GM23338 (cell line): Measurements from ENCODE around the gene OSBPL10.

Experiments
- CREB1 ChIP-seq: fragments of 250-450 bp; sonication (Bioruptor Pico); IDR thresholded peaks from 2 replicates; pipeline ENCODE4 v1.5.0; 2020; ENCODE audit warnings: low read depth, mild to moderate bottlenecking, moderate library complexity
- EZH2 ChIP-seq: fragments of 200-600 bp; sonication (generic); IDR thresholded peaks from one replicate; pipeline ENCODE4 v1.8.0; 2017; ENCODE audit warnings: antibody characterized with exemption, mild to moderate bottlenecking, low read depth; ENCODE audit not compliant: unreplicated experiment
- EZH2phosphoT487 ChIP-seq: fragments of 200-600 bp; sonication (generic); IDR thresholded peaks from one replicate; pipeline ENCODE4 v1.8.1; 2018; ENCODE audit warnings: antibody characterized with exemption; ENCODE audit not compliant: unreplicated experiment
- JUNB ChIP-seq: IDR thresholded peaks from one replicate; pipeline ENCODE4 v1.6.1; 2016; ENCODE audit warnings: antibody characterized with exemption; ENCODE audit not compliant: unreplicated experiment
- NANOG ChIP-seq: IDR thresholded peaks from 2 replicates; pipeline ENCODE4 v1.6.1; 2016; ENCODE audit warnings: antibody characterized with exemption, borderline replicate concordance
- POLR2AphosphoS5 ChIP-seq: IDR thresholded peaks from 2 replicates; pipeline ENCODE4 v1.6.1; 2016; ENCODE audit warnings: antibody characterized with exemption, low read depth
- STAT1 ChIP-seq: IDR thresholded peaks from one replicate; pipeline ENCODE4 v1.6.1; 2016; ENCODE audit warnings: antibody characterized with exemption; ENCODE audit not compliant: unreplicated experiment
- ZNF114 ChIP-seq: fragments of 250-450 bp; sonication (Bioruptor Pico); IDR thresholded peaks from 2 replicates; pipeline ENCODE4 v1.5.0; 2020; ENCODE audit warnings: mild to moderate bottlenecking, moderate library complexity
- TF ChIP-seq, protein P1 (sequence below), 2 experiments: fragments of 200-600 bp in 1 of 2; sonication (generic) in 1 of 2; conservative IDR thresholded peaks; 2 replicates each; pipeline versions ENCODE4 v1.5.1 to v1.6.1; 2016 to 2017; ENCODE audit warnings: antibody characterized with exemption in 2 of 2, low read depth in 2 of 2, mild to moderate bottlenecking in 2 of 2, moderate library complexity in 1 of 2
- TF ChIP-seq, protein P2 (sequence below): IDR thresholded peaks from one replicate; pipeline ENCODE4 v1.6.1; 2018; ENCODE audit warnings: antibody characterized with exemption; ENCODE audit not compliant: unreplicated experiment
- TF ChIP-seq, protein P3 (sequence below): IDR thresholded peaks from 2 replicates; pipeline ENCODE4 v1.6.1; 2016; ENCODE audit warnings: antibody characterized with exemption
- TF ChIP-seq, protein P4 (sequence below): fragments of 250-450 bp; sonication (Bioruptor Pico); IDR thresholded peaks from 2 replicates; pipeline ENCODE4 v1.5.0; 2020; ENCODE audit warnings: mild to moderate bottlenecking, moderate library complexity

DNA sequence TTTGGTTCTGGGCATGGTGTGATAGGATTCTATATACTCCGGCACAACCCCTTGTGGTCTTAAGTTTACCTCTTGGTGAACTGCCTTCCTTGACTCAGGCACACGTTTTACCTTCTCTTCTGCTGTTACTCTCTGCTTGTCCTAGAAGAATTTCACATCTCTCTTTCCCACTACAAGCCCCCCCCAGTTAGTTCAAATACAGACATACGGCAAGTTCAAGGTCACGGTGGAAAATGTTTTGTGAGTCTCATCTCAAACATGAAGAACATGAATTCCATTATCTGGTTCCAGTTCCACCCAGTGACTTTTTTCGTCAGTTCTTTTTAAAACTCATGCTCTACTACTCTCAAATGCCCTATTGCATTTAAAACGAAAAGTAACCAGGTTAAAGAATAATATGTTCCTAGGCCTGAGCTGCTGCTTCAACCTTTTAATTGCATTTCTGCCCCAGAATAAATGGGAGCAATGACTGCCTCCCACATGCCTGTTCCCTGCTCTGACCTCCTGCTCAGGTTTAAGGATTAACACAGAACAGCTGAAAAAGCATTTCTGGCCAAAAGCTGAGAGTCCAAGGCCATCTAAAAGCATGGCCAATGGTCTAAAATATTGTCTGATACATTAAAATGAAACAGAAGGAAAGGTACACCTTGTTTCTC is 132.8 kb downstream of the OSBPL10 start:
- TF ChIP-seq, protein P1, sequence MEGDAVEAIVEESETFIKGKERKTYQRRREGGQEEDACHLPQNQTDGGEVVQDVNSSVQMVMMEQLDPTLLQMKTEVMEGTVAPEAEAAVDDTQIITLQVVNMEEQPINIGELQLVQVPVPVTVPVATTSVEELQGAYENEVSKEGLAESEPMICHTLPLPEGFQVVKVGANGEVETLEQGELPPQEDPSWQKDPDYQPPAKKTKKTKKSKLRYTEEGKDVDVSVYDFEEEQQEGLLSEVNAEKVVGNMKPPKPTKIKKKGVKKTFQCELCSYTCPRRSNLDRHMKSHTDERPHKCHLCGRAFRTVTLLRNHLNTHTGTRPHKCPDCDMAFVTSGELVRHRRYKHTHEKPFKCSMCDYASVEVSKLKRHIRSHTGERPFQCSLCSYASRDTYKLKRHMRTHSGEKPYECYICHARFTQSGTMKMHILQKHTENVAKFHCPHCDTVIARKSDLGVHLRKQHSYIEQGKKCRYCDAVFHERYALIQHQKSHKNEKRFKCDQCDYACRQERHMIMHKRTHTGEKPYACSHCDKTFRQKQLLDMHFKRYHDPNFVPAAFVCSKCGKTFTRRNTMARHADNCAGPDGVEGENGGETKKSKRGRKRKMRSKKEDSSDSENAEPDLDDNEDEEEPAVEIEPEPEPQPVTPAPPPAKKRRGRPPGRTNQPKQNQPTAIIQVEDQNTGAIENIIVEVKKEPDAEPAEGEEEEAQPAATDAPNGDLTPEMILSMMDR (conservative IDR thresholded peaks at IDR 0.05; ENCODE audit: low read depth in 2 of 2), result no peak
- TF ChIP-seq ZNF114 (no peak), EZH2 (no peak), POLR2AphosphoS5 (no peak), EZH2phosphoT487 (no peak), CREB1 (no peak), STAT1 (no peak), JUNB (no peak), NANOG (no peak)
- TF ChIP-seq, protein P2, sequence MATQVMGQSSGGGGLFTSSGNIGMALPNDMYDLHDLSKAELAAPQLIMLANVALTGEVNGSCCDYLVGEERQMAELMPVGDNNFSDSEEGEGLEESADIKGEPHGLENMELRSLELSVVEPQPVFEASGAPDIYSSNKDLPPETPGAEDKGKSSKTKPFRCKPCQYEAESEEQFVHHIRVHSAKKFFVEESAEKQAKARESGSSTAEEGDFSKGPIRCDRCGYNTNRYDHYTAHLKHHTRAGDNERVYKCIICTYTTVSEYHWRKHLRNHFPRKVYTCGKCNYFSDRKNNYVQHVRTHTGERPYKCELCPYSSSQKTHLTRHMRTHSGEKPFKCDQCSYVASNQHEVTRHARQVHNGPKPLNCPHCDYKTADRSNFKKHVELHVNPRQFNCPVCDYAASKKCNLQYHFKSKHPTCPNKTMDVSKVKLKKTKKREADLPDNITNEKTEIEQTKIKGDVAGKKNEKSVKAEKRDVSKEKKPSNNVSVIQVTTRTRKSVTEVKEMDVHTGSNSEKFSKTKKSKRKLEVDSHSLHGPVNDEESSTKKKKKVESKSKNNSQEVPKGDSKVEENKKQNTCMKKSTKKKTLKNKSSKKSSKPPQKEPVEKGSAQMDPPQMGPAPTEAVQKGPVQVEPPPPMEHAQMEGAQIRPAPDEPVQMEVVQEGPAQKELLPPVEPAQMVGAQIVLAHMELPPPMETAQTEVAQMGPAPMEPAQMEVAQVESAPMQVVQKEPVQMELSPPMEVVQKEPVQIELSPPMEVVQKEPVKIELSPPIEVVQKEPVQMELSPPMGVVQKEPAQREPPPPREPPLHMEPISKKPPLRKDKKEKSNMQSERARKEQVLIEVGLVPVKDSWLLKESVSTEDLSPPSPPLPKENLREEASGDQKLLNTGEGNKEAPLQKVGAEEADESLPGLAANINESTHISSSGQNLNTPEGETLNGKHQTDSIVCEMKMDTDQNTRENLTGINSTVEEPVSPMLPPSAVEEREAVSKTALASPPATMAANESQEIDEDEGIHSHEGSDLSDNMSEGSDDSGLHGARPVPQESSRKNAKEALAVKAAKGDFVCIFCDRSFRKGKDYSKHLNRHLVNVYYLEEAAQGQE, result no peak
- TF ChIP-seq, protein P3, sequence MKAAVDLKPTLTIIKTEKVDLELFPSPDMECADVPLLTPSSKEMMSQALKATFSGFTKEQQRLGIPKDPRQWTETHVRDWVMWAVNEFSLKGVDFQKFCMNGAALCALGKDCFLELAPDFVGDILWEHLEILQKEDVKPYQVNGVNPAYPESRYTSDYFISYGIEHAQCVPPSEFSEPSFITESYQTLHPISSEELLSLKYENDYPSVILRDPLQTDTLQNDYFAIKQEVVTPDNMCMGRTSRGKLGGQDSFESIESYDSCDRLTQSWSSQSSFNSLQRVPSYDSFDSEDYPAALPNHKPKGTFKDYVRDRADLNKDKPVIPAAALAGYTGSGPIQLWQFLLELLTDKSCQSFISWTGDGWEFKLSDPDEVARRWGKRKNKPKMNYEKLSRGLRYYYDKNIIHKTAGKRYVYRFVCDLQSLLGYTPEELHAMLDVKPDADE, result no peak
- TF ChIP-seq, protein P4, sequence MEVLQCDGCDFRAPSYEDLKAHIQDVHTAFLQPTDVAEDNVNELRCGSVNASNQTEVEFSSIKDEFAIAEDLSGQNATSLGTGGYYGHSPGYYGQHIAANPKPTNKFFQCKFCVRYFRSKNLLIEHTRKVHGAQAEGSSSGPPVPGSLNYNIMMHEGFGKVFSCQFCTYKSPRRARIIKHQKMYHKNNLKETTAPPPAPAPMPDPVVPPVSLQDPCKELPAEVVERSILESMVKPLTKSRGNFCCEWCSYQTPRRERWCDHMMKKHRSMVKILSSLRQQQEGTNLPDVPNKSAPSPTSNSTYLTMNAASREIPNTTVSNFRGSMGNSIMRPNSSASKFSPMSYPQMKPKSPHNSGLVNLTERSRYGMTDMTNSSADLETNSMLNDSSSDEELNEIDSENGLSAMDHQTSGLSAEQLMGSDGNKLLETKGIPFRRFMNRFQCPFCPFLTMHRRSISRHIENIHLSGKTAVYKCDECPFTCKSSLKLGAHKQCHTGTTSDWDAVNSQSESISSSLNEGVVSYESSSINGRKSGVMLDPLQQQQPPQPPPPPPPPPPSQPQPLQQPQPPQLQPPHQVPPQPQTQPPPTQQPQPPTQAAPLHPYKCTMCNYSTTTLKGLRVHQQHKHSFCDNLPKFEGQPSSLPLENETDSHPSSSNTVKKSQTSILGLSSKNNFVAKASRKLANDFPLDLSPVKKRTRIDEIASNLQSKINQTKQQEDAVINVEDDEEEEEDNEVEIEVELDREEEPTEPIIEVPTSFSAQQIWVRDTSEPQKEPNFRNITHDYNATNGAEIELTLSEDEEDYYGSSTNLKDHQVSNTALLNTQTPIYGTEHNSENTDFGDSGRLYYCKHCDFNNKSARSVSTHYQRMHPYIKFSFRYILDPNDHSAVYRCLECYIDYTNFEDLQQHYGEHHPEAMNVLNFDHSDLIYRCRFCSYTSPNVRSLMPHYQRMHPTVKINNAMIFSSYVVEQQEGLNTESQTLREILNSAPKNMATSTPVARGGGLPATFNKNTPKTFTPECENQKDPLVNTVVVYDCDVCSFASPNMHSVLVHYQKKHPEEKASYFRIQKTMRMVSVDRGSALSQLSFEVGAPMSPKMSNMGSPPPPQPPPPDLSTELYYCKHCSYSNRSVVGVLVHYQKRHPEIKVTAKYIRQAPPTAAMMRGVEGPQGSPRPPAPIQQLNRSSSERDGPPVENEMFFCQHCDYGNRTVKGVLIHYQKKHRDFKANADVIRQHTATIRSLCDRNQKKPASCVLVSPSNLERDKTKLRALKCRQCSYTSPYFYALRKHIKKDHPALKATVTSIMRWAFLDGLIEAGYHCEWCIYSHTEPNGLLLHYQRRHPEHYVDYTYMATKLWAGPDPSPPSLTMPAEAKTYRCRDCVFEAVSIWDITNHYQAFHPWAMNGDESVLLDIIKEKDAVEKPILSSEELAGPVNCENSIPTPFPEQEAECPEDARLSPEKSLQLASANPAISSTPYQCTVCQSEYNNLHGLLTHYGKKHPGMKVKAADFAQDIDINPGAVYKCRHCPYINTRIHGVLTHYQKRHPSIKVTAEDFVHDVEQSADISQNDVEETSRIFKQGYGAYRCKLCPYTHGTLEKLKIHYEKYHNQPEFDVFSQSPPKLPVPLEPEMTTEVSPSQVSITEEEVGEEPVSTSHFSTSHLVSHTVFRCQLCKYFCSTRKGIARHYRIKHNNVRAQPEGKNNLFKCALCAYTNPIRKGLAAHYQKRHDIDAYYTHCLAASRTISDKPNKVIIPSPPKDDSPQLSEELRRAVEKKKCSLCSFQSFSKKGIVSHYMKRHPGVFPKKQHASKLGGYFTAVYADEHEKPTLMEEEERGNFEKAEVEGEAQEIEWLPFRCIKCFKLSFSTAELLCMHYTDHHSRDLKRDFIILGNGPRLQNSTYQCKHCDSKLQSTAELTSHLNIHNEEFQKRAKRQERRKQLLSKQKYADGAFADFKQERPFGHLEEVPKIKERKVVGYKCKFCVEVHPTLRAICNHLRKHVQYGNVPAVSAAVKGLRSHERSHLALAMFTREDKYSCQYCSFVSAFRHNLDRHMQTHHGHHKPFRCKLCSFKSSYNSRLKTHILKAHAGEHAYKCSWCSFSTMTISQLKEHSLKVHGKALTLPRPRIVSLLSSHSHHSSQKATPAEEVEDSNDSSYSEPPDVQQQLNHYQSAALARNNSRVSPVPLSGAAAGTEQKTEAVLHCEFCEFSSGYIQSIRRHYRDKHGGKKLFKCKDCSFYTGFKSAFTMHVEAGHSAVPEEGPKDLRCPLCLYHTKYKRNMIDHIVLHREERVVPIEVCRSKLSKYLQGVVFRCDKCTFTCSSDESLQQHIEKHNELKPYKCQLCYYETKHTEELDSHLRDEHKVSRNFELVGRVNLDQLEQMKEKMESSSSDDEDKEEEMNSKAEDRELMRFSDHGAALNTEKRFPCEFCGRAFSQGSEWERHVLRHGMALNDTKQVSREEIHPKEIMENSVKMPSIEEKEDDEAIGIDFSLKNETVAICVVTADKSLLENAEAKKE (CRISPR knock-in tag), result no peak
